Kidney tubule cell (primary cell): ENCODE results near the gene DDX20.

Experiments
- DNase-seq: peaks from one replicate; pipeline ENCODE4 v3.0.0-alpha.2; 2018; ENCODE audit warnings: low spot score

The DDX20 gene, protein sequence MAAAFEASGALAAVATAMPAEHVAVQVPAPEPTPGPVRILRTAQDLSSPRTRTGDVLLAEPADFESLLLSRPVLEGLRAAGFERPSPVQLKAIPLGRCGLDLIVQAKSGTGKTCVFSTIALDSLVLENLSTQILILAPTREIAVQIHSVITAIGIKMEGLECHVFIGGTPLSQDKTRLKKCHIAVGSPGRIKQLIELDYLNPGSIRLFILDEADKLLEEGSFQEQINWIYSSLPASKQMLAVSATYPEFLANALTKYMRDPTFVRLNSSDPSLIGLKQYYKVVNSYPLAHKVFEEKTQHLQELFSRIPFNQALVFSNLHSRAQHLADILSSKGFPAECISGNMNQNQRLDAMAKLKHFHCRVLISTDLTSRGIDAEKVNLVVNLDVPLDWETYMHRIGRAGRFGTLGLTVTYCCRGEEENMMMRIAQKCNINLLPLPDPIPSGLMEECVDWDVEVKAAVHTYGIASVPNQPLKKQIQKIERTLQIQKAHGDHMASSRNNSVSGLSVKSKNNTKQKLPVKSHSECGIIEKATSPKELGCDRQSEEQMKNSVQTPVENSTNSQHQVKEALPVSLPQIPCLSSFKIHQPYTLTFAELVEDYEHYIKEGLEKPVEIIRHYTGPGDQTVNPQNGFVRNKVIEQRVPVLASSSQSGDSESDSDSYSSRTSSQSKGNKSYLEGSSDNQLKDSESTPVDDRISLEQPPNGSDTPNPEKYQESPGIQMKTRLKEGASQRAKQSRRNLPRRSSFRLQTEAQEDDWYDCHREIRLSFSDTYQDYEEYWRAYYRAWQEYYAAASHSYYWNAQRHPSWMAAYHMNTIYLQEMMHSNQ

DNA sequence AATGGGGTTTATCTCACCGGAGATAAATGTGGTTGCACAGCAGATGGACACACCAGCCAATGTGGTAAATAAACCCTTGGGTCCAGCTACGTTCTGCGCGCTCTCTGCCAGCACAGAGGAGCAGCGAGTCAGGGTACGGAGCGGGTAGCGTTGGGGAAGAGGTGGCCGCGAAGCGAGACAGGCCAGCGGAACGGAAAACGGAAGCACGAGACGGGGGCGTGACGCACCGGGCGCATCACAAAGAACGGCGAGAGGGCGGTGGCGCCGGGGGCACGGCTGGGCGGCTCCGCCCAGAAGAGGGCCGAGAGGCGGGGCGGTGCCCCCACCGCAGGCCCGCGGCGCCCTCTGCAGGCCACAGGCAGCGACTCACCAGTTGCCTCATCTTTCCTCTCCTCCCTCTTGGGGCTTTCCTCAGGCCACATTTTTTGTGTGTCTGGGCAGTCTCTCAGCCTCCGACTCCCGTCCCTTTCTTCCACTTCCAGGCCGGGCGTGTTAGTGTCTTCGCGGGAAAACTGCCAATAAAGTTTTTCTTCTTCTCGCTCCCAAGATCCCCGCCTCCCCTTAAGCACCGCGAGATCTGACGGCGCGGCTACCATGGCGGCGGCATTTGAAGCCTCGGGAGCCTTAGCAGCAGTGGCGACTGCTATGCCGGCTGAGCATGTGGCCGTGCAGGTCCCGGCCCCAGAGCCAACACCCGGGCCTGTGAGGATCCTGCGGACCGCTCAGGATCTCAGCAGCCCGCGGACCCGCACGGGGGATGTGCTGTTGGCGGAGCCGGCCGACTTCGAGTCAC, at the start of gene DDX20:
Gene DDX20, plus strand, starts transcription at position 571 of the 793 bp plus-strand sequence. Its CDS starts 24 bp downstream, at position 595.
- DNase-seq: peak; percentile 97

DNA sequence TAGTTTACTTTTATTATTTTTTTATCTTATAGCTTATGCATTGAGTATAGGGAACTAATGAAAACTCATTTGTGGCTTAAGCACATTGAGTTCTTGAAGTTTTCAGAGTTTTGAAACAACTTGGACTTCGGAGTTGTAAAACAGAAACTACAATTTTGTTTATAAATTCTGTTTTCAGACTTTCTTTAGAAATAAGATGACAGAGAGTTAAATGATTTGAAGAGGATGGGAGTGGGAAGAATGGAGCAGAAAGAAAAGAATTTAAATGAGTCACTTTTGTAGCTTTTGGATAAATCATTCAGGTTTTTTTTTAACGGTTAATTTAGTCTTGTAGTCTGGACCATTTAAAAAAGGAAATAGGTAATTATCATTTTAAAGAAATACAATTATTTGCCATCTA, 48.8 kb upstream of the DDX20 start:
- no peak for DNase-seq

DNA sequence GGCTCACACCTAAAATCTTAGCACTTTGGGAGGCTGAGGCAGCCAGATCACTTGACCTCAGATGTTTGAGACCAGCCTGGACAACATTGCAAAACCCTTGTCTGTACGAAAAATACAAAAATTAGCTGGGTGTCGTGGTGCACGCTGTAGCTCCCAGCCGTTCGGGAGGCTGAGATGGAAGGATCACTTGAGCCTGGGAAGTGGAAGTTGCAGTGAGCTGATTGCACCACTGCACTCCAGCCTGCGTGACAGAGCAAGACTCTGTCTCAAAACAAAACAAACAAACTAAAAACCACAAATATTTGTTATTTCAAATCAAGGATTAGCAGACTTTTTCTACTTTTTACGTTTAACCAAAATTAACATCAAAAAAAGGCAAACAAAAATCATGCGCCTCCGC, 47.8 kb upstream of the DDX20 start:
- no peak for DNase-seq

DNA sequence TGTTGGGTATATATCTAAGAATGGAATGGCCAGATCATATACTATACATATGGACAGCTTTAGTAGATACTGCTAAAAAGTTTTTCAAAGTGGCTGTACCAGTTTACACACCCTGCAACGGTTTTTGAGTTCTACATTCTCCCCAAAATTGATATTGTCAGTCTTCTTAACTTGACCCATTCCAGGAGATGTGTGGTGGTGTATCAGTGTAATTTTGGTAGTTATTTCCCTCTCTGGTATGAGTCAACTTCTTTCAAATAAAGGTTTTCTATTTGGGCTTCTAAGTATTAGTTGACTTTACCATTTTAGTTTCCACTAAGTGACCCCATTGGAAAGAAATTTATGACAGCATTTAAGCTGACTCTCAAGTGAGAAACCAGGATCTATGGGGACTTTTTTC, 45.7 kb upstream of the DDX20 start:
- no peak for DNase-seq

DNA sequence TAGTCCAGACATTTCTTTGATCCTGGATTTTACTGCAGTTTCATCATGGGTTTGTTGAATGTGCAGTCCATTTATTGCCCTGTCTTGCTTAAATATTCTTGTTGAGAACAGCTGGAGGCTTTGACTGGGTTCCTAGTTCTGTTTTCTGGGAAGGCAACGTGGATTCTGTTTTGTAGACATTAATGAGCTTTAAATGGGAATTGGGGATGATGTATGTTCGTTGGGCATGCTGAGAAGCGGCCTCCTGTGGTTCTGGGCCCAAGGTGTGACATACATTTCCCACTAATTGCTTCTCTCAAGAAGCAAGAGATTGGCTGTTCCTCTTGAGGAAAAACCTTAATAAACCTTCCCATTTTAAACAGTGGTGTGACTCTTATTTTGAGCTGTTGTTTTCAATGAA, 39.4 kb upstream of the DDX20 start:
- no peak for DNase-seq

DNA sequence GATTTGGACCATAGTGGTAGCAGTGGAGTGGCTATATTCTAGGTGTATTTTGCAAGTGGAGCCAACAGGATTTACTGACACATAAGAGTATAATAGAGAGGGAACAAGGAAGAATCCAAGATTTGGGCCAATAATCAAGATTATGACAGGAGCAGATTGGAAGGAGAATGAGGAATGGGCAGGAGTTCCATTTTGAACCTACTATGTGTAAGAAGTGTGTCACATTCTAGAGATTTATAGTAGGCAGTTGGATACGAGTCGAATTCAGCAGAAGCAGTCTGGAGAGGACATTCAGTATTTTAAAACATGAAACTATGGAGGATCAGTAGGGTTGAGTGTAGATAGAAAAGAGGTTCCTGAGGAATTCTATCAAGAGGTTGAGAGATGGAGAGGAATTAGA, 38.3 kb upstream of the DDX20 start:
- DNase-seq: no peak

DNA sequence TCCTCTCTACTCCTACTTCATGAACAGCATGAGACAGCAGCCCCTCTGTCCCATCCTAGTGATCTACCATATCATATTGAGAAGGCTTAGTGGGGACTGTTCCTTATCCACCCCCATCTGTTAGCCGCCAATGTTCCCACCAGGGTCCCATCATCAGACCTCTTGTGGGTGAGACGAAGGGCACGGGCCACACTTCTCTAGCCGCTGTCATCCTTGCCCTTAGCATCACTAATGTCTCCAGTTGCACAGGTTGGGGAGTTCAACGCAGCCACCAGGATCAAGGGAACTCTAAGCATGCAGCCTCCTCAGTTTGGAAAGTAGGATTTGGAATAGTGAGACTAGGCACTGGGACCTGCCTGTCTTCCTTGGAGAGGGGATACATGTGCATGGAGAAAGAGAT, 36.6 kb upstream of the DDX20 start:
- DNase-seq: no peak

DNA sequence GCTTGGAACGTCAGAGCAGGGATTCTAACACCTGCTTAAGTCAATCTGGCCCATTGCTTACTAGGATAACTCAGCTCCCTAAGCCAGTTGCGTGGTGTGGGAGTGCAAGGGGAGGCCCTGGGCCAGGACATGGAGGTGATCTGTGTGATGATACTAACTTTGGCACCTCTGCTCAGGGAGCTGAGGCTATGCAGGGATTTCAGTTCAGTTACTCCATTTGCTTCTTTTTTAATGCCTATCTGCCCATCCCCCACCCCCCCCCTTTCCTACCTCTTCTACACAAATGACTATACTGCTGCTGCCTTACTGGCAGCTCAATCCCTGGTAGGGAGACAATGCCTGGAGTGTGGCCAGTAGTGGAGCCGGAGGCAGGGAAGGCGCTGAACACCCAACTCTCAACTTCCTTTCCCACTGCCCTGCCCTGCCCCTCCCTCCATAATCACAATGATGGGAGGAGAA, 36.0 kb upstream of the DDX20 start:
- DNase-seq: no peak

DNA sequence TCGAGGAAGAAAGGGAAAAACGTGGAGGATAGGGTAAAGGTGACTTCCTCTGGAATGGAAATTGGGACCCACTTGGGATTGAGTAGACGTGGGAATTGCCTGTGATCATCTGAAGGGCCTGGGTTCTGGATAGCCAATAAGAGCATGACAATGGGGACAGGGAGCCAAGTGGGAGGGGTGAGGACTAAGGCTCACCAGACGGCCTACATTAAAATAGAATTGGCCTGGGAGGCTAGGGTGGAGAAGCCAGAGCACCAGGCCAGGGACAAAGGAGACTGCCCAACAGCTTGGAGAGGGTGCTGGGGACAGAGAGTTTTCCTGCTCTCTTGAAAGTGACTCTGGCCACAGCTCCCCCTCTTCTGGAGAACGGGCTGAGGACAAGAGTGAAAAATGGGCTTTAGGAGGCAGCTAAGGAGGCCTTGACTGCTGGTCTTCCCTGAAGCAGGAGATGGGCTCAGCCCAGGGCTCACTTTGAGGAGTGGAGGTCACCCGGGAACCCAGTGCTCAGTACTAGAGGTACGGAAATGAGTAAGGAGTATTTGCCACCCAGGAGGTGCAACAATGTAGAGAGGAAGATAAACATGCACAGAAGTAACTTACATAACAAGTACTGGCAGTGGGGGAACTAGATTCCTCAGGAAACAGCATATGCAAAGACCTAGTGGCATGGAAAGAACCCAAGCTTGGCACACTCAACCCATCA, 35.3 kb upstream of the DDX20 start:
- DNase-seq: no peak

DNA sequence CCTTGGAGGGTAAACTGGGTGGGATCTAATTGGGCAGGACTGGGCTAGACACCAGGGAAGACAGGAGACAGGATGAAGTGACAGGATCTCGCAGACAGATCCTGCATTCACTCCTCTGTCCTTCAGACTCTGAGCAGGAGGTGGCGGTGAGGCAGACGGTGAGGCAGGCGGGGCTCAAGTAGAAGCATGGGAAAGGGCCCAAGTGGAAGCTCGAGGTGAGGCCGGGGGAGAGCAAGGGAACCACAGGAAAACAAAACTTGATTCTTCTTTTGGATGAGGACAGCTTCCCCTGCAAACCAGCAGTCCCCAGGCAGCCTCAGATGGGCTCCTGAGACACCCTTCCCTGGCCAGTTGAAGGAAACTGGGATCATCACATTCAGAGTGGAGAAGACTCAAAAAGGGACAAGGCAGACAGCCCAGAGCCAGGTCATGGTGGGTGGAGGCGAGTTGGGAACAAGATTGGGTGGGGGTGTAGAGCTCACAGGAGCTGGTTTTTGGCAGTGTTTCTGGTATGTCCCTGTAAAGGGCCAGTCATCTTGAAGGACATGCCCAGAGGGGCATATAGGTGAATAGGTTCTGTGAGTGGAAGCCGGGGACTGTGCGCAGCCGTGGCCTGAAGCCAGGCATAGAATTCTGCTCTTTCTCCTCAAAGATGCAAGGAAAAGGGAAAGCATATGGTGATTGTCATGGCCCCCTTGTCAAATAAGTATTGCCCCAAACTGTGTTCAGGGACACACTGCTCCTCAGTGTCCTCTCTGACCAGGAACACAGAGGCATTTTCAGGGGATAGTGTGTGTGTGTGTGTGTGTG, 34.5 kb upstream of the DDX20 start:
- DNase-seq: no peak

DNA sequence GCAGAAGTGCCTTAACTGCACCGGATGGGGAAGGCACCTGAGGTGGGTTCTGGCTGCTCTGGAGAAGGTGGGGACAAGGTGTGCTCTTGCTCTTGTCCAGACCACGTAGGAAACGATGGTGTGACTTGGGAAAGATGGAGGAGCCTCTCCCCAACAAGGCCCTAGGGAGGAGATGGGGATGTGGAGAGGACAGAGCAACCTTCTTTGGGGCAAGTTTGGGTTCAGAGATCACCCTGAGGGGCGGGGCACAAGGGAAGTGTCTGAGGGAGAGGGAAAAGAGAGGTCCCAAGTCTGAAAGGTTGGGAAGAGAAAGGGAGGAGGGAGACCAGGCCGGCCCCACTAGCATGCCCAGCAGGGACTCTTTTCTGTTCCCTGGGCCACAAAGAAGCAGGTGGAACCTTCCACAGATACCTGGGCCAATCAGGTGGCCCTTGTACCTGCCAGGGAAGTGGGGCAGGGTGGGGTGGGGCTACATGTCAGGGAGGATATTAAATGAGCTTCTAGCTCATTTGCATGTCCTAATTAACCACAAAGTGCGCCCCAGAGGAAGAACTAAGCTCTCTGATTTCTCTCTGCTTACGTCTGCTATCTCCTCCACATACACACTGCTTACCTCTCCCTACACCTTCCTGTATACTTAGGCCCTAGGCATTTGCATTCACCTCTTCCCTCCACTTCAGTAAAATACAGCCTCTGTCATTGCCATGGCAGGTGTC, 32.5 kb upstream of the DDX20 start:
- no peak for DNase-seq

DNA sequence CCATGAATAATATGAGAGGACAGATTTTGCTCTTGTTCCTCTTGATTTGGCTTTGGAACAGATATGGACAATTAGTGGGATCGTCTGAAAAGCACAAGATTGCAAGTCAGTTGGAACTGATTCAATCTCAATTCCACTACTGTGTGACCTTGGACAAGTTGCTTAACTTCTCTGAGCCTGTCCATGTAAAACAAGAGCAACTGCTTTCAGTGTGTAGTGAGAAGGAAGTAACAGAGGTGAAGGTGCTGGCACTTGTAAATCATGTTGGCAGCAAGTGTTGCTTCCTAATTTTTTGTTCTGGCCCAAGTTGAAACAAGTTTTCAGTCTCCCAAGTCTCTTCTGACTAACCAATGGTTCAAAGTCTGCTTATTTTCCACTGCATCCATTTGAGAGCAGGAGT, 31.8 kb upstream of the DDX20 start:
- DNase-seq: no peak

DNA sequence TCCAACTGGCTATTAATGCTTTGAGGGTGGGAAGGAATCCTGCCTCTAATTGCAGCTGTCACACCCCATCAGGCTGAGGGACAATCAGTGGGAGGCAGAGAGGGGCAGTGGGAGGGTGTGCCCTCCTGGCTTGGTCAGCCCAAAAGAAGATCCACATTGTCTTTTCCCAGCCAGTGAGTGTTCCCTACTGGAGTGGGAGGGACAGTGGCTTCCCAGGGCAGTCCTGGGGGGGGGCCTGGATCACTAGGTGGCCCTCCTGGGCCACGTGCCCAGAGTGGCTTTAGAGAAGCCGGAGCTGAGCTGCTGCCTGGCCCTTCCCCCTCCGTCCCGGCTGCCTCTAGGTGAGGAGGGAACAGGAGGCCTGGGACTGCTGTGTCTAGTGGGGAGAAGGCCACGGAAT, 30.5 kb upstream of the DDX20 start:
- no peak for DNase-seq

DNA sequence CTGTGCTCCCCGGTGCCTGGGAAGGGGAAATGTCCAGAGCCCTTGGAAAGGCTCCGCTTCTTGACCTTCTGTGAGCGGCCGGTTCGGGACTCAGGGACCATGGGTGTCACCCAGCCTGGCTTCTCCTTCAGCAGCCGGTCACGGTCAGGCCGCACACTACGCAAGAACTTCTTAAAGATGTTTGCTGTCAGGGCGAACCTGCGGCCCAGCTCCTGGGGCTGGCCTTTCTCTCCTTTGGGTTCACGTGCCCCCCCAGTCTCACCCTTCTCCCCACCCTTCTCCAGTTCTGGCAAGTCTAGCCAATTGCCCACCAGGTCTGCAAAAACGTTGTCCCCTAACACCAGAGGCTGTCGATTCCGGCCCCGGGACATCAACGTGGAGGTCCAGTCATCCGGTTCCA, 28.6 kb upstream of the DDX20 start:
- no peak for DNase-seq

DNA sequence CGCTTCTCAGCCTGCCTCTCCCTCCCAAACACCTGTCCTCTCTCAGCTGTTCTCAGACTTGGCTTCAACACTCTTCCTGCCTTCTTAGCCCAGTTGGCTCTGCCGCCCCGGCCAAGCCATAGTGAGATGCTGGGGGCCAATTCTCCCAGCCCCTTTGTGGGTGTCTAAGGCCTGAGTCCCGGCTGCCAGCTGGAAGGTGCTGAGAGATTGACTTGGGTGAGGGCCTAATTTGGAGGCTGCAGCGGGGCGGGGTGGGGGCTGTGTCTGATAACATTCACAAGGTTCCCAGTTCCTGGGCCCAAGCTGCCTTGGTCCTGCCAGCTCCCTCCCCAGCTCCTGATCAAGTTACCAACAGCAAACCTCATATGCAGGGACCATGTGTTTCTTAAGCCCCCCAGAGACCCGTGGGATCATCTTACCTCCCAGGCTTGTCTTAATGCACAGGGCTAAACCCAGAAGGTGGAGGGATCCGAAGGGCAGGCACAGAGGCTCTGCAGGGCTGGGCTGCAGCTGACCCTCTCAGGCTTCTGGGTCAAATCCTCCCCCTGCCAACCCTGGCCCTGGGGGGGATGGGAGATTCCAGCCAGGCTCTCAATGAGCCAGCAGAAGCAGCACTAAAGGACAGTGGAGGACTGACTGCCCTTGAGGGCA, 26.3 kb upstream of the DDX20 start:
- no peak for DNase-seq

DNA sequence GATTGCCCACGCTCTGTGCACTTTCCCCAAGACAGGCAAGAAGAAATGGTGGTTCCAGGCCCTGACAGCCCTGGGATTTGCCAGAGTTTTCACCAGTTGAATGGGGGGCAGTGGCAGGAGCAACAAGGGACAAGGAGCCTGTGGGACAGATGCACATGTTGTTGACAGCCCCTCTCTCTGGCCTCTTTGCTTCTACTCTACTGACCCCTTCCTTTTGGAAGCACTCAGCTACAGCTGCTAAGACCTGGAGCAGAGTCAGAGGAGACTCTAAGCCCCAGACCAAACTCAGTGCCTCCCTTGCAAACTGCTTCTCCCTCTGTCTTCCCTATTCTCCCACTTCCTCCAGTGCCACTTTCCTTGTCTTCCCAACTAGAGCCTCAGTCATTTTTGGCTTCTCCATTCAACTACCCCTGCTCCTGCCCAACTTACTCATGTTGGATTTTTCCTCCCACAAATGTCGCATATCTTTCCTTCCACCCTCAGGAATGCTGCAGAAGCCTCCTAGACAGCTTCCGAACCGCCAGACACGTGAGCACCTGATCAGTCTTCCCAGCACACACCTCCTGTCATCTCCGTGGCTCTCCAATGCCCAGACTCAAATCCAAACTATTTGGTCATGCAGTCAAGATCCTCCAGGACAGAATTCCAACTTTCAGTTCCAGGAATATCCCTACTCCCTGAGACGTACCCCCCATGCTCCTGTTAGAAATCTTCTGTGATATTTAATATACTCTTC, 25.6 kb upstream of the DDX20 start:
- peak; percentile 17 for DNase-seq

DNA sequence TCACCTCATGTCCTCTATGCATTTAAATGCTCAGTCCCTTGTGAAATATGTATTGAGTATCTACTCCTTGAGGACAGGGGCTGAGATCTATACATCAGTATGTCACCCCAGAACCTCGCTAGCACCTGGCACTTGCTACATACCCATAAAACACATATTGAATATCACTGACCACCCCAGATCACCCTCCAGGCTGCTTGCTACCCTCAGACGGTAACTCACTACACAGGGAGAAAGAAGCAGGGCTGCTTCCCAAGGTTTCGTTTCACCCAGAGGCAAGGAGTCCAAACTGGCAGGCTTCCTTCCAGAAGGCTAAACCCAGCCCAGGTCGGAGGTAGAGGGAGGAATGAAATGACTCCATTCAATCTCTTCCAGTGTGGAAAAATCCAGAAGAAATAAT, 25.0 kb upstream of the DDX20 start:
- DNase-seq: no peak

DNA sequence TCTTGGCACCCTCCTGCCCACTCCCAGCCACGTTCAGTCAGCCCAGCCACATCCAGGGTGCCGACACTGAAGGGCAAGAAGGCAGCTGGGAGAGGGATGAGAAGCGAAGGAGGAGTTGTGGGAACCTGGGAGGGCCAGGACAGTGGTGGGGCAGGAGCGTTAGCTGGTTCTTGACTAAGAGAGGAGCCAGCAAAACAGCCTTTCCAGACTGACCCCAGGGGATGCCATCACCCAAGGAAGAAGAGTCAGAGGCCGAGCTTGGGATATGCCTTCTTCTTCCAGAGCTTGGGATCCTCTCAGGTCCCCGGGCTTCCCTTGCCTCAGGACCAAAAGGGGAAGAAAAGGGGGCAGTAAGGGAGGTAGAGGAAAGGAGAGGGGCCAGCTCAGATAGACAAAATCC, 23.7 kb upstream of the DDX20 start:
- no peak for DNase-seq

DNA sequence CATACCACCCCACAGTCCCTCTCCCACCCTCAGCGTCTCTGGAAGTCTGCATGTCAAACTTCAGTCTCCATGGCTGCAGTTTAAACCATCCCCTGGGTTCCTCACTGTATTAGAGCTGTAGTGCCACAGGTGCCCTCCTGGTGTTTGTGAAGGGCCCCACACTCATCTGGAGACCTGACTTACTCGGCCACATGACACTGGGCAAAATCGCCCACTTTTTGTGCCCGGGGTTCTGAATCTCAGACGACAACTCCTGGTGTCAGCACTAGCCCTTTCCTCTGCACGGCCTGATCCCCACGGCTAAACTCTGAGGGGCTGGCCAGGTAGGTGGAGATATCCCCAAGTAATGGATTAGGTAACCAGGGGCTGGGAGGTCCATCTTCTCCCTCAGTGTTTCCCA, 23.0 kb upstream of the DDX20 start:
- no peak for DNase-seq
